ENCODE results near the gene KANSL2.
A peak's percentile ranks its signal among the peaks of the same experiment; 100 is the strongest.
"Not testable (repeated sequence)": the region's sequence is repeated elsewhere in the genome, so short reads cannot be mapped to it uniquely, and the experiment has no call there.

KANSL2 gene

GRCh38 chr12:48693572-48693971 is 11.5 kb upstream of the KANSL2 start:
- DNase-seq (no peak), ATAC-seq (replicated peaks) (no peak)
- Mint-ChIP-seq H3K36me3 (ENCODE audit: insufficient read depth) (peaks cover 89% of the 10 kb centered on the region), H3K4me3 (no peak overlapping the region), H3K27me3 (no peaks in the 10 kb centered on the region), H3K9me3 (no peaks in the 10 kb centered on the region), H3K4me1 (ENCODE audit: low read depth in 2 of 2) (peaks cover 0 to 14% of the 10 kb centered on the region in 2 donors), H3K27ac (peak overlapping the region in 1 of 2 donors; percentile 35)

GRCh38 chr12:48691826-48692487 is 9.9 kb upstream of the KANSL2 start:
- ATAC-seq (replicated peaks) (no peak), DNase-seq (no peak)
- Mint-ChIP-seq H3K4me1 (ENCODE audit: low read depth in 2 of 2) (peaks cover 0 to 12% of the 10 kb centered on the region in 2 donors), H3K27ac (peak overlapping the region in 1 of 2 donors; percentile 51), H3K27me3 (no peaks in the 10 kb centered on the region), H3K36me3 (ENCODE audit: insufficient read depth) (peaks cover 83% of the 10 kb centered on the region), H3K4me3 (no peak overlapping the region), H3K9me3 (no peaks in the 10 kb centered on the region)

GRCh38 chr12:48690990-48691389 is 9.0 kb upstream of the KANSL2 start:
- H3K4me1 Mint-ChIP-seq (ENCODE audit: low read depth in 2 of 2) = peaks cover 0 to 12% of the 10 kb centered on the region in 2 donors
- H3K36me3 Mint-ChIP-seq (ENCODE audit: insufficient read depth) = peaks cover 75% of the 10 kb centered on the region
- H3K27ac Mint-ChIP-seq = no peak overlapping the region
- DNase-seq (no peak), ATAC-seq (replicated peaks) (no peak)
- no peaks in the 10 kb centered on the region for H3K27me3 Mint-ChIP-seq
- H3K4me3 Mint-ChIP-seq = no peak overlapping the region
- no peaks in the 10 kb centered on the region for H3K9me3 Mint-ChIP-seq

DNA sequence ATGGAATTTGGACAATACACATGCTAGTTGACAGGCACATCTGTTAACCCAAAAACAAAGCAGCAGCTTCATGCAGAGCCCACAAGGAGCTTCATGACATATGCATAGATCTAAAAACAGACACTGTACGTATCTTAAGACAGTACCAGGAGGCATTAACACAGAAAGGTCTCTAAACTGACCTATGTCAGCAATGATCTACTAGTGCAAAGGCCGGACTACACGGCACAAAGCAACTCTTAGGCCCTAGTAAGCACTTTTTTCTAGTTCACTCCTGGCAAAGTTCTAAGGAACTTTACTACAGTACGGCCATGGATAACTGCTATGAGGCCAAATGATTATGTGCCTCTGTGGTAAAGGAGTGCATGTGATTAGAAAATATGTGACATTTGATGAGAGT is 8.4 kb upstream of the KANSL2 start:
- Mint-ChIP-seq H3K36me3 (ENCODE audit: insufficient read depth) (peaks cover 73% of the 10 kb centered on the region), H3K4me1 (ENCODE audit: low read depth in 2 of 2) (peaks cover 0 to 12% of the 10 kb centered on the region in 2 donors), H3K27me3 (no peaks in the 10 kb centered on the region), H3K9me3 (no peaks in the 10 kb centered on the region), H3K27ac (no peak overlapping the region), H3K4me3 (no peak overlapping the region)
- ATAC-seq (replicated peaks) = no peak
- DNase-seq = no peak

GRCh38 chr12:48688836-48689235 is 6.8 kb upstream of the KANSL2 start:
- Mint-ChIP-seq H3K27ac (peak overlapping the region in 1 of 2 donors; percentile 54), H3K27me3 (no peaks in the 10 kb centered on the region), H3K36me3 (ENCODE audit: insufficient read depth) (peaks cover 64% of the 10 kb centered on the region), H3K4me3 (no peak overlapping the region), H3K4me1 (ENCODE audit: low read depth in 2 of 2) (peaks cover 0 to 12% of the 10 kb centered on the region in 2 donors), H3K9me3 (no peaks in the 10 kb centered on the region)
- ATAC-seq (replicated peaks) = no peak
- no peak for DNase-seq

DNA sequence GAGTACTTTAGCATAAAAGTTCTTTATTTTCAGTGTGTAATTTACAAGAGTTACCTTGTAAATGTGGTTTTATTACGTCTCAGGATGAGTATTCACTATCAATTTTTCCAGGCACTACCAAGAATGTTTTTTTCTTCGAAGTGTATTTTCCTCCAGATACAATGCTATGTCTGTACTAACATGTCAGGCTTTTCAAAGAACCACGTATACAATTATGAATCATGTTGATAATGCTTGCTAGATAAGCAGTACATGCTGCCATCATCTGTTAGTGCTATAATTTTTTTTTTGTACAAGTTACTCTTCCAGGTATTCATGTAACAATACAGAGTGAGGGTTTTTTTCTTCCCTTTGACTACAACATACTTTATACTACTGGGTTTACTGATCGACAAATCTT is 5.6 kb upstream of the KANSL2 start:
- H3K36me3 Mint-ChIP-seq (ENCODE audit: insufficient read depth) = peaks cover 51% of the 10 kb centered on the region
- ATAC-seq (replicated peaks) = no peak

GRCh38 chr12:48686615-48687334 is 4.7 kb upstream of the KANSL2 start:
- no peak for ATAC-seq (replicated peaks)
- H3K27ac Mint-ChIP-seq = peak overlapping the region in 1 of 2 donors; percentile 30
- no peaks in the 10 kb centered on the region for H3K9me3 Mint-ChIP-seq
- H3K4me3 Mint-ChIP-seq = no peak overlapping the region
- H3K27me3 Mint-ChIP-seq = no peaks in the 10 kb centered on the region
- peaks cover 4 to 15% of the 10 kb centered on the region in 2 donors for H3K4me1 Mint-ChIP-seq (ENCODE audit: low read depth in 2 of 2)
- peaks cover 51% of the 10 kb centered on the region for H3K36me3 Mint-ChIP-seq (ENCODE audit: insufficient read depth)
- DNase-seq = no peak

More for the DNA sequence above, 5.6 kb upstream of the KANSL2 start:
- Mint-ChIP-seq H3K4me1 (ENCODE audit: low read depth in 2 of 2) (peaks cover 2 to 15% of the 10 kb centered on the region in 2 donors), H3K9me3 (no peaks in the 10 kb centered on the region), H3K4me3 (no peak overlapping the region), H3K27me3 (no peaks in the 10 kb centered on the region), H3K27ac (no peak overlapping the region)
- no peak for DNase-seq

DNA sequence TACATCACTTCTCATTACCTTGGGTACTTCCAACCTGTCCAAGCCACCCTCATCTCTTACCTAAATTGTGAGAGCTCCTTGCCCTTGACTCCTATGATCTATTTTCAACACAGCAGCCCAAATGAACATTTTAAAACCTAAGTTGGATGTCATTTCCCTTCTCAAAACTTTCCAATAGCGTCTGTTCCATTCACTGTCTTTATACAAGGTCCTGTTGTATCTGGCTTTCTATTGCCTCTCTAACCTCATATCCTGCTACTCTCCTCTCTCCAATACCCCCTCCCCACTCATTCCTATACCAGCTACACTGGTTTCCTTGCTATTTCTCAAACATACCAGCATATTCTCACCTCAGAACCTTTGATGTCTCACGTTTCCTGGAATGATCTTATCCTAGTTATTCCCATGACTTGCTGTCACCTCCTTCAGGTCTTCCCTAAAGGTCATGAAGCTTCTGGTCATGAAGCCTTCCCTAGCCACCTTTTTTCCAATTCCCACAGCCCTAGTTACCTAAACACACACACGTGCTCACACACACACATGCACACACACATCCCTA is 4.1 kb upstream of the KANSL2 start:
- no peak for ATAC-seq (replicated peaks)
- peak overlapping the region in 1 of 2 donors; percentile 30 for H3K27ac Mint-ChIP-seq
- H3K27me3 Mint-ChIP-seq = no peaks in the 10 kb centered on the region
- no peak for DNase-seq
- H3K4me1 Mint-ChIP-seq (ENCODE audit: low read depth in 2 of 2) = peaks cover 8 to 15% of the 10 kb centered on the region in 2 donors
- no peak overlapping the region for H3K4me3 Mint-ChIP-seq
- H3K9me3 Mint-ChIP-seq = no peaks in the 10 kb centered on the region
- H3K36me3 Mint-ChIP-seq (ENCODE audit: insufficient read depth) = peaks cover 52% of the 10 kb centered on the region

DNA sequence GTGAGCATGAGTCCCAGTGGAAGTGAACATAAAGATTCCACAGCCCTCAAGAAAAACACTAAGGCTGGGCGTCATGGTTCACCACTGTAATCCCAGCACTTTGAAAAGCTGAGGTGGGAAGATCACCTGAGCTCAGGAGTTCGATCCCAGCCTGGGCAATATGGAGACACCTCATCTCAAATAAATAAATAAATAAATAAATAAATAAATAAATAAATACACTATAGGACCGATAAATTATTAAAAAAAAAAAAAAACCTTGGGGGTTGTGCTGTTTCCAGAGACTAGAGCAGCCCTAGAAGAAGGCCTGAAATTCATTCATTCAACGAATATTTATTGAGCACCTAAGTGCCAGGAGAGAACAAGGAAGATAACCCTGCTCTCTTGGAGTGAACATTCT is 1.5 kb upstream of the KANSL2 start:
- Mint-ChIP-seq H3K27me3 (no peaks in the 10 kb centered on the region), H3K9me3 (no peaks in the 10 kb centered on the region), H3K4me3 (peak overlapping the region in 1 of 2 donors; percentile 93), H3K27ac (no peak overlapping the region), H3K4me1 (ENCODE audit: low read depth in 2 of 2) (peaks cover 26 to 27% of the 10 kb centered on the region in 2 donors), H3K36me3 (ENCODE audit: insufficient read depth) (peaks cover 59% of the 10 kb centered on the region)
- ATAC-seq (replicated peaks) (no peak), DNase-seq (no peak)

- Mint-ChIP-seq H3K36me3 (ENCODE audit: insufficient read depth) (peaks cover 59% of the 10 kb centered on the region), H3K27ac (no peak overlapping the region), H3K4me3 (peak overlapping the region; percentile 91 to 93), H3K4me1 (ENCODE audit: low read depth in 2 of 2) (peaks cover 30 to 32% of the 10 kb centered on the region in 2 donors), H3K27me3 (no peaks in the 10 kb centered on the region), H3K9me3 (no peaks in the 10 kb centered on the region)
- ATAC-seq (replicated peaks) (no peak), DNase-seq (no peak)
Observed at GRCh38 chr12:48682927-48683326, 889 bp upstream of the KANSL2 start.

DNA sequence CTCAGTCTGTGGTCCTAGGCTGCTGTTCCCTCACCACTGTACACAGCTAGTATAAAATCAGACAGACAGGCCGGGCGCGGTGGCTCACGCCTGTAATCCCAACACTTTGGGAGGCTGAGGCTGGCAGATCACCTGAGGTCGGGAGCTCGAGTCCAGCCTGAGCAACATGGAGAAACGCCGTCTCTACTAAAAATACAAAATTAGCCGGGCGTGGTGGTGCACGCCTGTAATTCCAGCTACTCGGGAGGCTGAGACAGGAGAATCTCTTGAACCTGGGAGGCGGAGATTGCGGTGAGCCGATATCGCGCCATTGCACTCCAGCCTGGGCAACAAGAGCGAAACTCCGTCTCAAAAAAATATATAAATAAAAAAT is 481 bp upstream of the KANSL2 start:
- ATAC-seq (replicated peaks); H3K9me3 Mint-ChIP-seq; DNase-seq; H3K27me3 Mint-ChIP-seq: not testable (repeated sequence)
- H3K27ac Mint-ChIP-seq = peak overlapping the region; percentile 96 to 97
- peak overlapping the region; percentile 91 to 93 for H3K4me3 Mint-ChIP-seq
- H3K36me3 Mint-ChIP-seq (ENCODE audit: insufficient read depth) = peaks cover 61% of the 10 kb centered on the region
- peaks cover 33 to 35% of the 10 kb centered on the region in 2 donors for H3K4me1 Mint-ChIP-seq (ENCODE audit: low read depth in 2 of 2)

GRCh38 chr12:48681399-48681709 is 684 bp downstream of the KANSL2 start:
- Mint-ChIP-seq H3K27me3 (no peaks in the 10 kb centered on the region), H3K4me3 (peak overlapping the region; percentile 91 to 93), H3K9me3 (no peaks in the 10 kb centered on the region), H3K36me3 (ENCODE audit: insufficient read depth) (peaks cover 72% of the 10 kb centered on the region), H3K27ac (peak overlapping the region; percentile 96 to 97), H3K4me1 (ENCODE audit: low read depth in 2 of 2) (peaks cover 40 to 45% of the 10 kb centered on the region in 2 donors)
- ATAC-seq (replicated peaks) (no peak), DNase-seq (no peak)

- Mint-ChIP-seq H3K4me1 (ENCODE audit: low read depth in 2 of 2) (peaks cover 43 to 50% of the 10 kb centered on the region in 2 donors), H3K36me3 (ENCODE audit: insufficient read depth) (peaks cover 75% of the 10 kb centered on the region)
- no peak for DNase-seq
Observed at GRCh38 chr12:48680861-48681260, 1.2 kb downstream of the KANSL2 start.

More at GRCh38 chr12:48680861-48681260, 1.2 kb downstream of the KANSL2 start:
- no peak for ATAC-seq (replicated peaks)
- H3K27ac Mint-ChIP-seq = peak overlapping the region; percentile 39 to 96
- no peaks in the 10 kb centered on the region for H3K27me3 Mint-ChIP-seq
- peak overlapping the region; percentile 91 to 93 for H3K4me3 Mint-ChIP-seq
- H3K9me3 Mint-ChIP-seq = no peaks in the 10 kb centered on the region
